ENCODE data around the gene PROSER1. TPM values are rescaled to one million over a fixed set of nuclear protein-coding genes. Genes with fewer than 3 reads are reported as not detected.

Gene PROSER1
- total RNA-seq, 1 experiment from 2014 or later = 58.5 TPM

- BruUV-seq (replicated peaks) = no TSS peak
- no peak overlapping the region for H3K27ac ChIP-seq (ENCODE audit: low read depth, low read length, poor library complexity, severe bottlenecking)
- peak; percentile 80 for DNase-seq (ENCODE audit: low spot score)
- POLR2A ChIA-PET (ENCODE audit: low non-redundant PET) = no interaction called here
- intact Hi-C loops (cut with micrococcal nuclease; ENCODE audit: unreplicated experiment) = loop anchor here (1.0 to 10.0 kb wide), 5 partner anchors 211 to 714 kb away; no protein-coding TSS in a partner anchor
- no peaks in the 10 kb centered on the region for H3K27me3 ChIP-seq (replicated peaks; ENCODE audit: insufficient read depth, low read depth, low read length, poor library complexity)
- no peaks in the 10 kb centered on the region for H3K36me3 ChIP-seq (ENCODE audit: insufficient read depth, low read length, poor library complexity, severe bottlenecking)
- CTCF ChIA-PET = interaction anchor here (0.5 to 1.8 kb wide), 9 partner anchors 14 to 1632 kb away, joined by 3 to 26 read pairs (median 4); no protein-coding TSS in a partner anchor
- no peaks in the 10 kb centered on the region for H3K9me3 ChIP-seq (ENCODE audit: low read depth, low read length, poor library complexity, severe bottlenecking)
- no peak overlapping the region for H3K4me3 ChIP-seq (ENCODE audit: low read depth, low read length, poor library complexity, severe bottlenecking)
- TF ChIP-seq CTCF (conservative IDR thresholded peaks at IDR 0.05; ENCODE audit: low read depth, low read length) (peak; percentile 66), EZH2 (IDR thresholded peaks at IDR 0.05; ENCODE audit: borderline replicate concordance, low read depth, low read length, poor library complexity, severe bottlenecking) (no peak)
- H3K4me1 ChIP-seq (ENCODE audit: insufficient read depth, low read length, poor library complexity, severe bottlenecking) = peaks cover 33% of the 10 kb centered on the region
Measured at GRCh38 chr13:39051157-39051556, 13.3 kb upstream of the PROSER1 start.

- ChIA-PET POLR2A (ENCODE audit: low non-redundant PET) (interaction anchor here (0.7 kb wide), 1 partner anchor 657 kb away, joined by 5 read pairs; no protein-coding TSS in a partner anchor), CTCF (interaction anchor here (0.6 kb wide), 2 partner anchors 559 to 593 kb away, joined by 4 to 5 read pairs; no protein-coding TSS in a partner anchor)
- no TSS peak for BruUV-seq (replicated peaks)
- Histone ChIP-seq H3K27ac (ENCODE audit: low read depth, low read length, poor library complexity, severe bottlenecking) (no peak overlapping the region), H3K27me3 (replicated peaks; ENCODE audit: insufficient read depth, low read depth, low read length, poor library complexity) (no peaks in the 10 kb centered on the region), H3K36me3 (ENCODE audit: insufficient read depth, low read length, poor library complexity, severe bottlenecking) (no peaks in the 10 kb centered on the region), H3K4me3 (ENCODE audit: low read depth, low read length, poor library complexity, severe bottlenecking) (no peak overlapping the region), H3K4me1 (ENCODE audit: insufficient read depth, low read length, poor library complexity, severe bottlenecking) (peaks cover 33% of the 10 kb centered on the region), H3K9me3 (ENCODE audit: low read depth, low read length, poor library complexity, severe bottlenecking) (no peaks in the 10 kb centered on the region)
- intact Hi-C loops (cut with micrococcal nuclease; ENCODE audit: unreplicated experiment) = no loop called here
- TF ChIP-seq EZH2 (IDR thresholded peaks at IDR 0.05; ENCODE audit: borderline replicate concordance, low read depth, low read length, poor library complexity, severe bottlenecking) (no peak), CTCF (conservative IDR thresholded peaks at IDR 0.05; ENCODE audit: low read depth, low read length) (no peak)
- DNase-seq (ENCODE audit: low spot score) = no peak
Measured at GRCh38 chr13:39049274-39049673, 11.4 kb upstream of the PROSER1 start.

DNA sequence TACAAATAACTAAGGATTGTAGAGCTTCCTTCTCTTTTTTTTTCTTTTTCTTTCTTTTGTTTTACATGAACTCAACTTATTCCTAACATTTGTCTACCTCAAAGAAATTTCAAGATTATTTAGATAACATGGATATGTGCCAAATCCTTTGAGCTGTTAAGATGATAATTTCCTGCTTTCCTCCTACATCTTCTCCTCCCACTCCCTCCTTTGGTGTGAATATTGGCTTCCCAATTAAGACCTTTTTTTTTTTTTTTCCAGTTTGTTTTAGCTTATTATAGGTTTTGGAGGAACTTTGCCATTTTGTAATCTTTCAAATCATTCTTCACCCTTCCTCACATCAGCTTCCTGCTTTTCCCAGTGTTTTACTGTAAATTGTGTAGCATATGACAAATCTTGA is 10.9 kb upstream of the PROSER1 start:
- no peaks in the 10 kb centered on the region for H3K36me3 ChIP-seq (ENCODE audit: insufficient read depth, low read length, poor library complexity, severe bottlenecking)
- peak; percentile 65 for DNase-seq (ENCODE audit: low spot score)
- intact Hi-C loops (cut with micrococcal nuclease; ENCODE audit: unreplicated experiment) = no loop called here
- ChIA-PET POLR2A (ENCODE audit: low non-redundant PET) (interaction anchor here (0.7 kb wide), 2 partner anchors 566 to 658 kb away, joined by 4 to 5 read pairs; no protein-coding TSS in a partner anchor), CTCF (interaction anchor here (0.6 to 1.4 kb wide), 3 partner anchors 560 to 593 kb away, joined by 4 to 5 read pairs (median 5); no protein-coding TSS in a partner anchor)
- BruUV-seq (replicated peaks) = no TSS peak
- no peaks in the 10 kb centered on the region for H3K27me3 ChIP-seq (replicated peaks; ENCODE audit: insufficient read depth, low read depth, low read length, poor library complexity)
- no peak overlapping the region for H3K4me3 ChIP-seq (ENCODE audit: low read depth, low read length, poor library complexity, severe bottlenecking)
- peaks cover 33% of the 10 kb centered on the region for H3K4me1 ChIP-seq (ENCODE audit: insufficient read depth, low read length, poor library complexity, severe bottlenecking)
- H3K27ac ChIP-seq (ENCODE audit: low read depth, low read length, poor library complexity, severe bottlenecking) = peak overlapping the region; percentile 57
- TF ChIP-seq CTCF (conservative IDR thresholded peaks at IDR 0.05; ENCODE audit: low read depth, low read length) (no peak), EZH2 (IDR thresholded peaks at IDR 0.05; ENCODE audit: borderline replicate concordance, low read depth, low read length, poor library complexity, severe bottlenecking) (no peak)
- H3K9me3 ChIP-seq (ENCODE audit: low read depth, low read length, poor library complexity, severe bottlenecking) = no peaks in the 10 kb centered on the region

All from A673 (cell line).